Stomach smooth muscle (tissue), 2 donors: ENCODE data around the gene BLVRB.
"Not testable (repeated sequence)": the region's sequence is repeated elsewhere in the genome, so short reads cannot be mapped to it uniquely, and the experiment has no call there.

ENCODE experiments used
- H3K27ac ChIP-seq: one replicate; pipeline ENCODE4 v1.7.0; 2013; ENCODE audit warnings: mild to moderate bottlenecking, low read length, inconsistent platforms
- H3K27me3 ChIP-seq, 2 donors: one replicate each; pipeline ENCODE4 v1.7.0; 2013; ENCODE audit warnings: low read length in 2 of 2; ENCODE audit not compliant: insufficient read depth in 2 of 2, control insufficient read depth in 1 of 2
- H3K36me3 ChIP-seq, 2 donors: one replicate each; pipeline ENCODE4 v1.7.0; 2013; ENCODE audit warnings: low read length in 2 of 2; ENCODE audit not compliant: control insufficient read depth in 2 of 2, insufficient read depth in 2 of 2
- H3K4me1 ChIP-seq: one replicate; pipeline ENCODE4 v1.7.0; 2013; ENCODE audit warnings: low read length; ENCODE audit not compliant: control insufficient read depth, insufficient read depth
- H3K4me3 ChIP-seq, 2 donors: one replicate each; pipeline ENCODE4 v1.7.0; 2013; ENCODE audit warnings: low read length in 2 of 2
- H3K9ac ChIP-seq, 2 donors: one replicate each; pipeline ENCODE4 v1.7.0; 2013; ENCODE audit warnings: low read length in 2 of 2, mild to moderate bottlenecking in 1 of 2
- H3K9me3 ChIP-seq, 2 donors: one replicate each; pipeline ENCODE4 v1.7.0; 2013; ENCODE audit warnings: low read length in 2 of 2; ENCODE audit not compliant: control insufficient read depth in 2 of 2
- donor health status: healthy.
- donor health status: Pancreatic carcinoma.

BLVRB gene

DNA sequence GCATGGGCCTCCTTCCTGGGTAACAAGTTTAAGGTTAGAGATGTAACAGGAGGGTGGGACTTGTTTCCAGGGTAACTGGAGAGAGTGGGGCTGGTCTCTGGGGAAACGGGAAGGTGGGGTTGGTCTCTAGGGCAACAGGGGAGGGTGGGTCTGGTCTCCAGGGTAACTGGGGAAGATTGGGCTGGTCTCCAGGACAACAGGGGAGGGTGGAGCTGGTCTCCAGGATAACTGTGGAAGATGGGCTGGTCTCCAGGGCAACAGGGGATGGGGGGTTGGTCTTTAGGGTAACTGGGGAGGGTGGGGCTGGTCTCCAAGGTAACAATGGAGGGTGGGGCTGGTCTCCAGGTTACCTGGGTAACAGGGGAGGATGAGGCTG lies 37.8 kb upstream of the BLVRB start:
- Histone ChIP-seq H3K36me3 (no peaks in the 10 kb centered on the region), H3K9me3 (no peaks in the 10 kb centered on the region), H3K27ac (no peak overlapping the region), H3K4me1 (no peaks in the 10 kb centered on the region), H3K4me3 (no peak overlapping the region), H3K9ac (no peak overlapping the region), H3K27me3 (no peaks in the 10 kb centered on the region)

DNA sequence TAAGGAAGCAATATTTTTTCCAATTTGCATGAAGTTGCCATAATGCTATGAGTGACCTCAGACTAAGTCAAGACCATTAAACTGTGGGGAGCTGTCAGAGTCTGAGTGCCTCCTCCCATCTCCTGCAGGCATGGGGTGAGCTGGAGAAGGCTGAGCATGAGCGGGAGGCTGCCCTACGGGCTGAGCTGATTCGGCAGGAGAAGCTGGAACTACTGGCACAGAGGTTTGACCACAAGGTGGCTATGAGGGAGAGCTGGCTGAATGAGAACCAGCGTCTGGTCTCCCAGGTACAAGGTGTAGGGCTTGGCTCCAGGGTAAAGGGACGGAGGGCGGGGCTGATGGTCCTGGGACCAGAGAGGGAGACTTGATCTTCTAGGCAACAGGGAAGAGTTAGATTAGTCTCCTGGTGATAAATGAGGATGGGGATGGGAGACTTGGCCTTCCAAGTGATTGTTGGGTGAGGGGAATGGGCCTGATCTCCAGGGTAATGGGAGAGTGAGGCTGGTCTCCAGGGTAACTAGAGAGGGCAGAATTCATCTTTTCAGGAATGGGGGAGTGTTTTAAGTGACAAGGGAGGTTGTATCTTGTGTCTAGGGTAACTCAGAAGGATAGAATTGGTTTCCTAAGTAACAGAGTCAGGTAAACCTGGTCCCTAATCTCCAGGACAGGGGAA lies 37.2 kb upstream of the BLVRB start:
- Histone ChIP-seq H3K9ac (no peak overlapping the region), H3K27me3 (no peaks in the 10 kb centered on the region), H3K27ac (no peak overlapping the region)

DNA sequence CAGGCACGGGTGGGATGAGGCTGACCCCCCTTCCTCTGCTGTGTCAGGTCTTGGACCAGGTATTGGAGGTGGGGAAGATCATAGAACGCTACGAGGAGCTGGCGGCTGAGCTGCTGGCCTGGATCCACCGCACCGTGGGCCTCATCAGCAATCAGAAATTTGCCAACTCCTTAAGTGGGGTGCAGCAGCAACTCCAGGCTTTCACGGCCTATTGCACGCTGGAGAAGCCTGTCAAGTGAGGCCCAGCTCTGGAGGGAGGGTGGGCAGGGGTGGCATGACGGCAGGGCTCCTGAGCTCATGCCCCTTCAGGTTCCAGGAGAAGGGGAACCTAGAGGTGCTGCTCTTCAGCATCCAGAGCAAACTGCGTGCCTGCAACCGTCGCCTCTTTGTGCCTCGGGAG lies 36.5 kb upstream of the BLVRB start:
- Histone ChIP-seq H3K9ac (no peak overlapping the region), H3K27ac (no peak overlapping the region), H3K9me3 (no peaks in the 10 kb centered on the region), H3K4me3 (no peak overlapping the region), H3K36me3 (peaks cover 0 to 2% of the 10 kb centered on the region in 2 donors), H3K27me3 (no peaks in the 10 kb centered on the region), H3K4me1 (no peaks in the 10 kb centered on the region)

More for the DNA sequence above, 37.2 kb upstream of the BLVRB start:
- Histone ChIP-seq H3K4me1 (no peaks in the 10 kb centered on the region), H3K9me3 (no peaks in the 10 kb centered on the region), H3K36me3 (no peaks in the 10 kb centered on the region), H3K4me3 (no peak overlapping the region)

DNA sequence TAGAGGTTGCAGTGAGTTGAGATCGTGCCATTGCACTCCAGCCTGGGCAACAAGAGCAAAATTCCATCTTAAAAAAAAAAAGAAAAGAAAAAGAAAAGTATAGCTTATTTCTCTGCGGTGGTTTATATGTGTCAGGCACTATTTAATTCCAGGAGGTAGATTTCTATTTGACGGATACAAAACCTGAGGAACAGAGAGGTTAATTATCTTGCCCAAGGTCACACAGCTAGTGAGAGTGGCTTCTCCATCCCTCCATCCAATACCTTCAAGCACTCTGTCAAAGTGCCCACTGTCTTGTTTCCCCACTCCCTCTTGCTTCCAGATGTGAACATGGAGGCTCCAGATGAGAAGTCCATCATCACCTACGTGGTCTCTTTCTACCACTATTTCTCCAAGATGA lies 36.1 kb upstream of the BLVRB start:
- Histone ChIP-seq H3K9me3 (no peaks in the 10 kb centered on the region), H3K4me1 (no peaks in the 10 kb centered on the region), H3K27me3 (no peaks in the 10 kb centered on the region), H3K36me3 (peaks cover 0 to 2% of the 10 kb centered on the region in 2 donors), H3K9ac (no peak overlapping the region), H3K4me3 (no peak overlapping the region), H3K27ac (no peak overlapping the region)

- not testable (repeated sequence) for H3K4me3 ChIP-seq, H3K9me3 ChIP-seq, H3K27me3 ChIP-seq, H3K36me3 ChIP-seq, H3K4me1 ChIP-seq, H3K9ac ChIP-seq, H3K27ac ChIP-seq
These were observed 35.4 kb upstream of the BLVRB start for GRCh38 chr19:40500678-40501530.

DNA sequence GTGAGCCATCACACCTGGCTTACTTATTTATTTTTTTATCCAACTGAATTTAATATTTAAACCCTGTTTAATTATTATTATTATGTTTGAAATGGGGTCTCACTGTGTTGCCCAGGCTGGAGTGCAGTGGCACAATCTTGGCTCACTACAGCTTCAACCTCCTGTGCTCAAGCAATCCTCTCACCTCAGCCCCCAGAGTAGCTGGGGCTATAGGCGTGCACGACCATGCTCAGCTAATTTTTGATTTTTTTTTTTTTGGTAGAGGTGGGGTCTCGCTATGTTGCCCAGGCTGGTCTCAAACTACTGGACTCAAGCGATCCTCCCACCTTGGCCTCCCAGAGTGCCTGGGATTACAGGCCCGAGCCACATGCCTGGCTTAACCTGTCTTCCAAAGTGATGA lies 33.8 kb upstream of the BLVRB start:
- H3K36me3 ChIP-seq: peaks cover 0 to 4% of the 10 kb centered on the region in 2 donors

GRCh38 chr19:40497214-40497613 lies 31.7 kb upstream of the BLVRB start:
- Histone ChIP-seq H3K4me3 (no peak overlapping the region), H3K36me3 (peaks cover 0 to 6% of the 10 kb centered on the region in 2 donors), H3K9ac (no peak overlapping the region), H3K27me3 (no peaks in the 10 kb centered on the region), H3K9me3 (no peaks in the 10 kb centered on the region), H3K27ac (no peak overlapping the region), H3K4me1 (no peaks in the 10 kb centered on the region)

More for the DNA sequence above, 33.8 kb upstream of the BLVRB start:
- no peaks in the 10 kb centered on the region for H3K4me1 ChIP-seq
- H3K9ac ChIP-seq: no peak overlapping the region
- no peak overlapping the region for H3K27ac ChIP-seq
- no peak overlapping the region for H3K4me3 ChIP-seq
- no peaks in the 10 kb centered on the region for H3K9me3 ChIP-seq
- H3K27me3 ChIP-seq: no peaks in the 10 kb centered on the region

DNA sequence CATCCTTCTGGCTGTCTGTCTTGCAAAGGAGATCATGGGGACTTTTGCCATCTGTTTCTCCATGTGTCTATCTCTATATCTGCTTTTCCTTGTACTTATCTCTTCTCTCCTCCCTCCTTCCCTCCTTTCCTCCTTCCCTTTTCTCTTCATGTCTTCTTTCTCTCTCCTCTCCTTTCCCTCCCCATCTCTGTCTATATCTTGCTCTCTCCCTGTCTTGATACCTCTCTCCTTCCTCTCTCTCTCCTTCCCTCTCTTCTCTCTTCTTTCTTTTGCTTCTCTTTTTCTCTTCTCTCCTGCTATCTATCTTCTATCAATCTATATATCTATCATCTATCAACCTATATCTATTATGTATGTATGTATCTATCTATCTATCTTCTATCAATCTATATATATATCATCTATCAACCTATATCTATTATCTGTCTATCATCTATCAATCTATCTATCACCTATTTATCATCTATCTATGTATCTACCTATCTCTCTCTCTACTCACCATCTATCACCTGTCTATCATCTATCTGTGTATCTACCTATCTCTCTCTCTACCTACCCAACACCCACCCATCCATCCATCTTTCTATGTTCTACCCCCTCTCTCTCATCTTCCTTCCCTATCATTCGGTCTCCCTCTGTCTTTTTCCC lies 28.8 kb upstream of the BLVRB start:
- Histone ChIP-seq H3K4me3 (no peak overlapping the region), H3K9ac (no peak overlapping the region), H3K27ac (no peak overlapping the region), H3K36me3 (peaks cover 0 to 6% of the 10 kb centered on the region in 2 donors), H3K4me1 (no peaks in the 10 kb centered on the region), H3K9me3 (no peaks in the 10 kb centered on the region), H3K27me3 (no peaks in the 10 kb centered on the region)

GRCh38 chr19:40493778-40494177 lies 28.2 kb upstream of the BLVRB start:
- H3K36me3 ChIP-seq: peaks cover 0 to 6% of the 10 kb centered on the region in 2 donors
- H3K27ac ChIP-seq: no peak overlapping the region
- H3K4me3 ChIP-seq: no peak overlapping the region
- no peaks in the 10 kb centered on the region for H3K4me1 ChIP-seq
- H3K9ac ChIP-seq: no peak overlapping the region
- no peaks in the 10 kb centered on the region for H3K9me3 ChIP-seq
- H3K27me3 ChIP-seq: no peaks in the 10 kb centered on the region

- no peak overlapping the region for H3K4me3 ChIP-seq
- no peak overlapping the region for H3K27ac ChIP-seq
- no peak overlapping the region for H3K9ac ChIP-seq
These were observed 26.7 kb upstream of the BLVRB start for GRCh38 chr19:40492274-40492673.

More at GRCh38 chr19:40492274-40492673, 26.7 kb upstream of the BLVRB start:
- Histone ChIP-seq H3K4me1 (peaks cover 5% of the 10 kb centered on the region), H3K9me3 (no peaks in the 10 kb centered on the region), H3K36me3 (peaks cover 0 to 6% of the 10 kb centered on the region in 2 donors), H3K27me3 (no peaks in the 10 kb centered on the region)
